Endothelial cell of umbilical vein (primary cell): Measurements from ENCODE around the gene PLXNA4. TPM values are rescaled to one million over a fixed set of nuclear protein-coding genes. Genes with fewer than 3 reads are reported as not detected.

Source experiments
- BruUV-seq: library from RNA; stranded (reverse); fragments of 400-500 nt; replicated peaks from 2 replicates; lab custom pipeline; 2021; lab: Mats Ljungman, UMichigan
- CTCF ChIA-PET: fragments of 300-600, 350-600 bp; sonication (Branson Sonifier 250); formaldehyde crosslinking; loops from one replicate; lab custom pipeline; 2021; ENCODE audit warnings: antibody characterized with exemption, inconsistent platforms; lab: Charles Lee
- POLR2A ChIA-PET: fragments of 300-600, 350-600 bp; sonication (Branson Sonifier 250); formaldehyde crosslinking; loops from one replicate; lab custom pipeline; 2021; ENCODE audit warnings: antibody characterized with exemption, inconsistent platforms; lab: Charles Lee
- DNase-seq: peaks from one replicate; pipeline ENCODE4 v3.0.0-alpha.2; 2011; ENCODE audit warnings: low read depth, low spot score
- FAIRE-seq: peaks from 2 replicates; lab custom pipeline; 2011; peaks lifted over from hg19 to GRCh38; lab: Jason Lieb, UNC
- H2AFZ ChIP-seq: 2 replicates; pipeline ENCODE4 v1.6.0; 2012; ENCODE audit warnings: low read depth, low read length, control low read depth, inconsistent platforms
- H3K27ac ChIP-seq: 2 replicates; pipeline ENCODE4 v1.5.1; 2011; ENCODE audit warnings: low read depth, mild to moderate bottlenecking, control low read depth, low read length, moderate library complexity; ENCODE audit not compliant: insufficient read depth
- H3K27me3 ChIP-seq, 2 experiments: 2 replicates each; pipeline versions ENCODE4 v1.6.0 to v1.6.1; 2011; ENCODE audit warnings: low read length in 2 of 2, mixed read lengths in 1 of 2; ENCODE audit not compliant: control insufficient read depth in 2 of 2, insufficient read depth in 2 of 2
- H3K36me3 ChIP-seq, 2 experiments: 2 replicates in 1 of 2; 3 replicates in 1 of 2; pipeline ENCODE4 v1.5.1; 2011; ENCODE audit warnings: low read length in 2 of 2, mild to moderate bottlenecking in 1 of 2, moderate library complexity in 1 of 2; ENCODE audit not compliant: control insufficient read depth in 2 of 2, insufficient read depth in 2 of 2; ENCODE audit errors: extremely low read depth in 1 of 2
- H3K4me1 ChIP-seq: 3 replicates; pipeline ENCODE4 v1.5.1; 2011; ENCODE audit warnings: mild to moderate bottlenecking, low read length; ENCODE audit not compliant: control insufficient read depth, insufficient read depth; ENCODE audit errors: extremely low read depth
- H3K4me2 ChIP-seq: 2 replicates; pipeline ENCODE4 v1.6.1; 2011; ENCODE audit warnings: low read length, control low read depth, mixed read lengths; ENCODE audit not compliant: insufficient read depth
- H3K4me3 ChIP-seq, 3 experiments: fragments of 200-600 bp in 1 of 3; sonication (generic), shearing (Covaris generic) in 1 of 3; replicated peaks in 1 of 3; 2 replicates each; pipeline ENCODE4 v1.5.1; 2011 to 2016; ENCODE audit warnings: control low read depth in 3 of 3, low read length in 3 of 3, mild to moderate bottlenecking in 2 of 3, inconsistent platforms in 1 of 3, low read depth in 1 of 3, moderate library complexity in 1 of 3; ENCODE audit not compliant: insufficient read depth in 1 of 3
- H3K79me2 ChIP-seq: 2 replicates; pipeline ENCODE4 v1.6.0; 2012; ENCODE audit warnings: low read length, inconsistent platforms; ENCODE audit not compliant: control insufficient read depth, insufficient read depth
- H3K9ac ChIP-seq: replicated peaks from 2 replicates; pipeline ENCODE3; 2011; ENCODE audit warnings: low read length, control low read depth; ENCODE audit not compliant: insufficient read depth; ENCODE audit errors: extremely low read depth
- H3K9me1 ChIP-seq: replicated peaks from 3 replicates; pipeline ENCODE4 v1.6.0; 2011; ENCODE audit warnings: mild to moderate bottlenecking, low read length; ENCODE audit not compliant: control insufficient read depth, insufficient read depth; ENCODE audit errors: extremely low read depth
- H3K9me3 ChIP-seq: replicated peaks from 2 replicates; pipeline ENCODE4 v1.5.1; 2012; ENCODE audit warnings: low read length, inconsistent platforms; ENCODE audit not compliant: control insufficient read depth, insufficient read depth
- H4K20me1 ChIP-seq: replicated peaks from 2 replicates; pipeline ENCODE3; 2011; ENCODE audit warnings: mild to moderate bottlenecking, low read length; ENCODE audit not compliant: control insufficient read depth, insufficient read depth; ENCODE audit errors: extremely low read depth
- CTCF ChIP-seq, 2 donors: IDR thresholded peaks; 1 replicate in 1 of 2; 2 replicates in 1 of 2; pipeline ENCODE4 v1.5.1; 2011; ENCODE audit warnings: low read length in 2 of 2, mild to moderate bottlenecking in 2 of 2, moderate library complexity in 2 of 2, control low read depth in 1 of 2, inconsistent platforms in 1 of 2, low read depth in 1 of 2; ENCODE audit not compliant: insufficient read depth in 1 of 2; ENCODE audit errors: extremely low read depth in 1 of 2
- EZH2 ChIP-seq: IDR thresholded peaks from 2 replicates; pipeline ENCODE4 v1.6.1; 2012; ENCODE audit warnings: borderline replicate concordance, low read depth, mild to moderate bottlenecking, moderate library complexity, low read length, inconsistent platforms; ENCODE audit not compliant: severe bottlenecking
- FOS ChIP-seq: IDR thresholded peaks from 2 replicates; pipeline ENCODE4 v1.6.1; 2011; ENCODE audit warnings: mild to moderate bottlenecking, low read length, moderate library complexity, borderline replicate concordance; ENCODE audit not compliant: insufficient read depth
- GATA2 ChIP-seq: IDR thresholded peaks from 2 replicates; pipeline ENCODE4 v1.7.0; 2011; ENCODE audit warnings: low read depth, mild to moderate bottlenecking, moderate library complexity, mixed read lengths, low read length; ENCODE audit not compliant: insufficient read length, insufficient read depth
- JUN ChIP-seq: IDR thresholded peaks from 2 replicates; pipeline ENCODE4 v1.6.1; 2011; ENCODE audit warnings: borderline replicate concordance, low read depth; ENCODE audit not compliant: insufficient read length, insufficient read depth
- MAX ChIP-seq: IDR thresholded peaks from 2 replicates; pipeline ENCODE4 v1.6.1; 2011; ENCODE audit not compliant: insufficient read depth, insufficient read length
- POLR2A ChIP-seq: IDR thresholded peaks from 2 replicates; pipeline ENCODE4 v1.6.1; 2012; ENCODE audit warnings: low read depth, mild to moderate bottlenecking, control low read depth, low read length
- POLR2AphosphoS5 ChIP-seq: IDR thresholded peaks from 2 replicates; pipeline ENCODE4 v1.6.1; 2012; ENCODE audit warnings: low read depth, mild to moderate bottlenecking, control low read depth, low read length, moderate library complexity; ENCODE audit not compliant: insufficient read depth
- dilution Hi-C: fragments of 300-500 bp; cut with MboI; formaldehyde crosslinking; loops from one replicate; pipeline ENCODE4 v1.15.0; 2019; ENCODE audit warnings: low sequenced_read_pairs; ENCODE audit not compliant: extremely low pct_ligation_motif_present
- intact Hi-C: fragments of 100-400 bp; cut with micrococcal nuclease; formaldehyde crosslinking; loops from one replicate; pipeline ENCODE4 v1.10.0; 2022
- polyA plus RNA-seq, 4 experiments: library from polyadenylated mRNA; depleted of rRNA in 3 of 4; stranded (reverse) in 3 of 4; unstranded in 1 of 4; fragments of >200 nt; gene quantifications; 2 replicates each; pipeline versions ENCODE4 v1.2.1 to v1.2.3, GENCODE V29; 2011 to 2012; ENCODE audit warnings: missing spikeins in 1 of 4
- total RNA-seq: library from RNA; stranded (reverse); gene quantifications from 2 replicates; pipeline ENCODE4 v1.2.3, GENCODE V29; 2021

The PLXNA4 gene
- total and polyA plus RNA-seq, 2 donors (not counting 3 experiments of a cell fraction or from before 2014, with no cell fraction given) = 12.1 to 20.4 TPM

- no TSS peak for BruUV-seq
- ChIA-PET CTCF (interaction anchor here (0.8 to 2.0 kb wide), 10 partner anchors 21 to 172 kb away, joined by 3 to 9 read pairs (median 4); no protein-coding TSS in a partner anchor), POLR2A (no interaction called here)
- TF ChIP-seq GATA2 = peak; percentile 50
- TF ChIP-seq FOS = peak; percentile 86
- TF ChIP-seq MAX = no peak
- TF ChIP-seq CTCF (IDR thresholded peaks at IDR 0.05; ENCODE audit: extremely low read depth in 1 of 2, insufficient read depth in 1 of 2, low read depth in 1 of 2, low read length in 2 of 2) = no peak
- no peak for TF ChIP-seq EZH2
- peak; percentile 84 for TF ChIP-seq POLR2AphosphoS5
- TF ChIP-seq POLR2A = peak; percentile 44
- TF ChIP-seq JUN = peak; percentile 72
- Histone ChIP-seq H3K9ac (no peak overlapping the region), H3K4me1 (peaks cover 47% of the 10 kb centered on the region), H3K27ac (peak overlapping the region; percentile 76), H3K4me3 (no peak overlapping the region), H3K36me3 (no peaks in the 10 kb centered on the region), H3K79me2 (no peaks in the 10 kb centered on the region), H3K27me3 (no peaks in the 10 kb centered on the region), H2AFZ (no peak overlapping the region), H3K9me3 (no peaks in the 10 kb centered on the region), H4K20me1 (no peaks in the 10 kb centered on the region), H3K9me1 (no peaks in the 10 kb centered on the region), H3K4me2 (no peak overlapping the region)
- dilution Hi-C loops = no loop called here
- DNase-seq (peak; percentile 94), FAIRE-seq (peak; percentile 88)
- intact Hi-C loops = loop anchor here (1.0 to 2.0 kb wide), 3 partner anchors 34 to 45 kb away; no protein-coding TSS in a partner anchor
These were observed 111.5 kb downstream of the PLXNA4 start for GRCh38 chr7:132464740-132465139.
